ENCODE results near the gene SLIT3.

The SLIT3 gene

DNA sequence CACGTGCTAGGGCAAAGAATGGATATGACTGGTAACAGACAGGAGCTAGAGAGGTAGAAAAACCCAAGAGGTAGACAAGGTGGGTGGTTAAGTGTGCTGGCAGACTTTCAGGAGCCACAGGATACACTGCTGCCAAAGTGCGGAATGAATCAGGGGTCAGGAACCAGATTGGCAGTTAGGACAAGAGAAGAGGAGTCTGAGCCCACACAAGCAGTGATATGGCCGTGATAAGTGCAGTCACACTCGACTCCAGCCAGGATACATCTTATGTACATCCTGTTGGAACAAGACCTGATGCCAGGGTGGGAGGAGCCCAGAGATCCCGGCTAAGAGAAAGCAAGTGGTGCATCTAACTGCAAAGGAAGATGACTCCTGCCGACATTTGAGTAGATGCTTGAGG is 10.0 kb downstream of the SLIT3 start:
- Mint-ChIP-seq H3K4me1 (ENCODE audit: low read depth) (no peaks in the 10 kb centered on the region), H3K27ac (no peak overlapping the region), H3K9me3 (no peaks in the 10 kb centered on the region), H3K36me3 (ENCODE audit: low read depth) (no peaks in the 10 kb centered on the region), H3K4me3 (no peak overlapping the region), H3K27me3 (ENCODE audit: low read depth) (no peaks in the 10 kb centered on the region)
- no peak for DNase-seq (ENCODE audit: low spot score)

DNA sequence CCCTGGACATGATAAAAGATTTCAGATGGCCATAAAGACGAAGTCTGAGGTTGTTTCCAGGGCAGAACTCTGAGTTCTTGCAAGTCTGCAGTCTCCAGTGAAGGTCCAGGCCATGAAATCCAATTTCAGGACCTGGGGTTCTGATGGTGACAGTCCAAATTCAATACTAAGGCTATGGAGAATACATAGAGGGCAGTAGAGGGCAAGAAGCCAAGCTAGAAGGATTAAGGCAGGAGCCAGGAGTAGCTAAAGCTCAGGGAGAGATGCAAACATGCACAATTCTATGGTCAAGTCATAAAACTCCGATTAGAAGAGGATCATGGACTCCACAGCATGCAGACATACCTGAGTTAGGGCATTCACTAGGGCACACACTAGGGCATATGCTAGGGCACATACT is 11.4 kb downstream of the SLIT3 start:
- no peaks in the 10 kb centered on the region for H3K27me3 Mint-ChIP-seq (ENCODE audit: low read depth)
- no peaks in the 10 kb centered on the region for H3K4me1 Mint-ChIP-seq (ENCODE audit: low read depth)
- H3K4me3 Mint-ChIP-seq, result no peak overlapping the region
- H3K27ac Mint-ChIP-seq, result no peak overlapping the region
- no peak for DNase-seq (ENCODE audit: low spot score)
- no peaks in the 10 kb centered on the region for H3K9me3 Mint-ChIP-seq
- no peaks in the 10 kb centered on the region for H3K36me3 Mint-ChIP-seq (ENCODE audit: low read depth)

DNA sequence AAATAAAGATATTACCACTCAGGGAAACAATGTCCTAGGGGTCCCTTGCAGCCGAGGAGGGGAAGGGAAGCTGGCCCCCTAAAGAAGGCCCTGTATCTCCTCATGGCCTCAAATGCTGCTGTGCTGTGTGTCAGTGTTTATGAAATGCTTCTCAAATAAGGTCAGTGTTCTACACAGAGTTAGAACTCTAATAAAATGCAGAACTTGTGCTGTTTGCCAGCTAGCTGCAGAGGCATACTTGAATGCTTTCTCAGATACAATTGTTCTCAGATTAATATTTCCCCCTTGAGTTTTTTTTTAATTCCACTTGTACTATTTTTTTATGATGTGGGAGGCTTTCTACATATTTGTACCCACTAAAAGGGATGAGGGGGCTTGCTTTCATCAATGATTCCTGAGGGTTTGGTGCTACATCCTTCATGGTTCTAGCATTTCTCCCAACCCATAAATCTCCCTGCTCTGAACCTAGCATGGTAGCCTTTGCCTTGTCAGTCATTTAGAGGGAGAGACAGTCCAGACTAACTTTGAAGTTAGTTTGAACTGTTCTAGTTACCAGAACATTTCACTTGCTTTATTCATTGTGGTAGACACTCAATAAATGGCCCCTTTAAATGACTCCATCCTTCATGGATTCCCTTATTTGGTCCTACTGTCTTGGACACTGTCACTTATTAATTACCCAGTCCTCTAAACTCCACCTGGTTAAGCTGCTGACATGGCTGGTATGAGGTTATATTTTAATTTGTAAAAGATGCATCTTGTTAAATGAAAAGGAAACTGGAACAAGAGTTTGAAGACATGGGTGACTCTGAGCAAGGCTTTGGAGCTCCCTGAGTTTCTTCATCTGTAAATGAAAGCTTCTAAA is 12.6 kb downstream of the SLIT3 start:
- Mint-ChIP-seq H3K9me3 (no peaks in the 10 kb centered on the region), H3K4me3 (no peak overlapping the region), H3K4me1 (ENCODE audit: low read depth) (no peaks in the 10 kb centered on the region), H3K27ac (no peak overlapping the region), H3K27me3 (ENCODE audit: low read depth) (no peaks in the 10 kb centered on the region), H3K36me3 (ENCODE audit: low read depth) (no peaks in the 10 kb centered on the region)
- DNase-seq (ENCODE audit: low spot score), result no peak

DNA sequence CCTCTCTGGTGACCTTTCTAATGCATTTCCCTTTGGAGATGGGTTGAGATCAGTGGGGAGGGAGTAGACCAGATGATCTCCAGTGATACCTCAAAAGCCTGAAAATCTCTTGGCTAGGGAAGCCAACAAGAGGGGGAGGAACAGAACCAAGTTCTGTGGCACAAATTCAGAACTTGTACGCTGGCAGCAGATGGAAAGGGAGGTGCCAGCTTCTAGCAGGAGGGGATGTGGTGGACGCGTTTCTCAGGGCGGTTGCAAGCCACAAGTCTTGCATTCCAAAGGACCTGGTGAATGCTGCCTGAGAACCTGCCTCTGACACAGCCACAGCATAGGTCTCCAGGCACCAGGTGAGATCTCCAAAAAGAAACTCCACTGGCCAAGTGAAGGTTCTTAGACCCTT is 13.4 kb downstream of the SLIT3 start:
- Mint-ChIP-seq H3K4me1 (ENCODE audit: low read depth) (no peaks in the 10 kb centered on the region), H3K4me3 (no peak overlapping the region), H3K9me3 (no peaks in the 10 kb centered on the region), H3K36me3 (ENCODE audit: low read depth) (no peaks in the 10 kb centered on the region), H3K27me3 (ENCODE audit: low read depth) (no peaks in the 10 kb centered on the region), H3K27ac (no peak overlapping the region)
- no peak for DNase-seq (ENCODE audit: low spot score)

DNA sequence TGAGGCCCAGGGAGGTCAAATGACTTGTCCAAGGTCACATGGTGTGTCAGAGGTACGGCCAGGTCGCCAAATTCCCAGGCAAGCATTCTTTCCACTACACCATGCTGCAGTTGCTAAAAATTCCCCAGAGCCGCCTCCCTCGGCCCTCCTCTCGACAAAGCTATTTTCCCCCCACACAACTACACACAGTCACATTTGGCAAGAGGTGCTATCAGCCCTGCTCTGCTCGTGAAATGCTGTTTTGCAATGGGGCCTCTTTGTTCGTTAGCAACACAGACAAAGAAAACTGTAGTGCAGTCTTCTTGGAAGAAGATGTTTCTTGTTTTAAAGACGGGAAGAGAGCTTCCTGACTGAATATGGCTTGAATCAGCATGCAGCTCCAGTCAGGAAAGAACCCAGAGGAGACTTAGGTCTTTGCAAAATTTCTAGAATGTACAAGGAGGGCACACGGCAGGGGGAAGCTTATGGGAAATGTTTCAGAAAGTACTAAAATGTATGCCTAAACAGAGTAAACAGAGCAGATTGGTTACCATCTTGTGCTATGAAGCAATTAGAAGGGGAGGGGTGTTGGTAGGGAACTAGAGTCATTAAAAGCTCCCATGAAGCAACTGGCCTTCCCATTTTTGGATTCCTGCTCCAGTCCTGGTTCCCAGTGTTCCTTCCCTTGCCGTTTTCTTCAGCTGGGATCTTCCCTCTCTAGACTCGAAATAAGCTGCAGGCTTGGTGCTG is 14.2 kb downstream of the SLIT3 start:
- DNase-seq (ENCODE audit: low spot score), result no peak
- Mint-ChIP-seq H3K27me3 (ENCODE audit: low read depth) (no peaks in the 10 kb centered on the region), H3K9me3 (no peaks in the 10 kb centered on the region), H3K4me3 (no peak overlapping the region), H3K36me3 (ENCODE audit: low read depth) (no peaks in the 10 kb centered on the region), H3K4me1 (ENCODE audit: low read depth) (no peaks in the 10 kb centered on the region), H3K27ac (no peak overlapping the region)

DNA sequence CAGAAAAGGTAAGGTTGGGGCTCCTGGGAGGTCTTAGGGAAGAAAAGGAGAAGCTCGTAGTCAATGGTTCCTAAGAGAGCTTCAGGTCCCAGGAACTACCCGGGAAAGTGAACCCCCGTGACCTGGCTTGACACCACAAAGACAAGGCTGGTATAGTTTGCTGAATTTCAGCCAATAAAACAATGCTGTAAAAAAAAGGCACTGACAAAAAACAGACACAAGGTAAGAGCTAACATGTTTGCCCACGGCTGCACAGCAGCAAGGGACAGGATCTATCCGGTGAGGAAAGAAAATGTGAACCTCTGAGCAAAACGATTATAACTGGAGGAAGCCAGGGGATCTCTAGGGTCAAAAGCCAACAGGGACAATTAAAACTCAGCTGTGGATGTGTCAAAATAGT is 17.1 kb downstream of the SLIT3 start:
- no peak overlapping the region for H3K4me3 Mint-ChIP-seq
- H3K27me3 Mint-ChIP-seq (ENCODE audit: low read depth), result no peaks in the 10 kb centered on the region
- H3K4me1 Mint-ChIP-seq (ENCODE audit: low read depth), result no peaks in the 10 kb centered on the region
- DNase-seq (ENCODE audit: low spot score), result no peak
- no peaks in the 10 kb centered on the region for H3K9me3 Mint-ChIP-seq
- no peaks in the 10 kb centered on the region for H3K36me3 Mint-ChIP-seq (ENCODE audit: low read depth)
- no peak overlapping the region for H3K27ac Mint-ChIP-seq

DNA sequence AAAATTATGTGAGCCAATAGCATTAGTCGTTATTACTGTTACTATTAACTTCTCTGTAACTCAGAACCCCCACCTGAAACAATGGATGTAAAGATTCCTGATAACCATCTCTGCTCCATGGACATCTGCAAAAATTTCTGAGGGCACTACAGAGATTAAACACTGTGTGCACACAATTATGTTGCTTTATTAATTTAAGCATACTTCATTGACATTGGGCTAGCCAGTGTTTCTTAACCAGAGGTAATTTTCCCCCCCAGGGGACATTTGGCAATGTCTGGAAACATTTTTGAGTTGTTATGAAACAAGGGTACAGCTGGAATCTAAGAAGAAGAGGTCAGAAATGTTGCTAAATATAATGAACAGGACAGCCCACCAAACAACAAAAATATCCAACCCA is 19.3 kb downstream of the SLIT3 start:
- DNase-seq (ENCODE audit: low spot score), result no peak
- Mint-ChIP-seq H3K27ac (no peak overlapping the region), H3K4me3 (no peak overlapping the region), H3K27me3 (ENCODE audit: low read depth) (no peaks in the 10 kb centered on the region), H3K4me1 (ENCODE audit: low read depth) (no peaks in the 10 kb centered on the region), H3K36me3 (ENCODE audit: low read depth) (no peaks in the 10 kb centered on the region), H3K9me3 (no peaks in the 10 kb centered on the region)

DNA sequence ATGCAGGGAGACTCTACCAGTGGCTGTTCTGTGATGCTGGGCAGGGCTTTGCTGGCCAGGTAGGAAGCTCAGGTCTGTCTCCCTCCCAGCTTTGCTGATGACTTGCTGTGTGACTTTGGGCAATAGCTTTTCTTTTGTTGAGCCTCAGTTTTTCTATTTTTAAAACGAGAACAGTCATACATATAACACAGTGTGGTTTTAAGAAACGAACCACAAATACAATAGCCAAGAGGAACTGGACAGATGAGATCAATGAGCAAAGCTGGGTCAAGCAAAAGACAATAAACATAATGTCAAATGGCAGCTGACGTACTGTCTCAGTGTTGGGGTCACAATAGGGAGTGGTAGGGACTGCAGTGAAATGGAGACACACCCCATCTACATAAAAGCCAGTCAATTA is 20.2 kb downstream of the SLIT3 start:
- DNase-seq (ENCODE audit: low spot score), result no peak
- H3K4me3 Mint-ChIP-seq, result no peak overlapping the region
- H3K27ac Mint-ChIP-seq, result no peak overlapping the region
- no peaks in the 10 kb centered on the region for H3K27me3 Mint-ChIP-seq (ENCODE audit: low read depth)
- H3K36me3 Mint-ChIP-seq (ENCODE audit: low read depth), result no peaks in the 10 kb centered on the region
- no peaks in the 10 kb centered on the region for H3K9me3 Mint-ChIP-seq
- no peaks in the 10 kb centered on the region for H3K4me1 Mint-ChIP-seq (ENCODE audit: low read depth)

DNA sequence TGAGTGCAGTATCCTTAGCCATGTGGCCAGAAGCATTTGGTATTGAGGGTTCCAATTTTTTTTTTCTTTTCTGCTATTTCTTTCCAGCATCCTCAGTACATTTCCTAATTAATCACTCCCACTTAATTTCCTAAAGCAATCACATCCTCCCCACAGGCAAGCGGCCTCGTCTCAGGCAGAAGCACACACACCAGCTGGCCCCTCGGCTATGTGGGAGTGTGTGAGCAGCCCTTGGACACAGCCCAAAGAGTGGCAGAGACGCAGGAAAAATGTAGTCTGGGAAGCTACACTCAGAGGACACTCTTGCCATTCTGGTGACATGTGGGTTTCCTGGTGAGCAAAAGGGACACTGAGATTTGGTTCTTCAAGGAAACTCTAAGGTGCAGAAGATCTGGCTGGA is 20.7 kb downstream of the SLIT3 start:
- Mint-ChIP-seq H3K4me1 (ENCODE audit: low read depth) (no peaks in the 10 kb centered on the region), H3K9me3 (no peaks in the 10 kb centered on the region), H3K36me3 (ENCODE audit: low read depth) (no peaks in the 10 kb centered on the region), H3K4me3 (no peak overlapping the region), H3K27me3 (ENCODE audit: low read depth) (no peaks in the 10 kb centered on the region), H3K27ac (no peak overlapping the region)
- DNase-seq (ENCODE audit: low spot score), result no peak

DNA sequence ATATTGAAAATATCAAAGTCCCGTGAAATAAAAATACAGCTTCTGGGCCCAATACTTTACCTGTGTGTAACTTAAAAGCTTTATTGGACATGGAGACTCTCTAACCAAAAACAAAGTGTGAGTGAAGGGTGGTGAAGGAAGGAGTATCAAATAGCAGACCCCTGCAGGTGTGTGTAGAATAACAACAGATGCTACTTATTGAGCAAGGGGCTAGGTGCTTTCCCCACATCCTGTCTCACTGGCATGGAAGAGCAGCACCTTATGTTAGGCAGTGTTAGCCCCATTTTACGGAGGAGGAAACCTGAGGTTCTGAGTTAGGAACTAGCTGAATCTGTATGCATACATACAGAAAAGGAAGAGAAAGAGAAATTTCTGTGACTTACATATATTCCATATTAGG is 21.8 kb downstream of the SLIT3 start:
- Mint-ChIP-seq H3K4me1 (ENCODE audit: low read depth) (no peaks in the 10 kb centered on the region), H3K27me3 (ENCODE audit: low read depth) (no peaks in the 10 kb centered on the region), H3K4me3 (no peak overlapping the region), H3K36me3 (ENCODE audit: low read depth) (no peaks in the 10 kb centered on the region), H3K27ac (no peak overlapping the region), H3K9me3 (no peaks in the 10 kb centered on the region)
- DNase-seq (ENCODE audit: low spot score), result no peak

DNA sequence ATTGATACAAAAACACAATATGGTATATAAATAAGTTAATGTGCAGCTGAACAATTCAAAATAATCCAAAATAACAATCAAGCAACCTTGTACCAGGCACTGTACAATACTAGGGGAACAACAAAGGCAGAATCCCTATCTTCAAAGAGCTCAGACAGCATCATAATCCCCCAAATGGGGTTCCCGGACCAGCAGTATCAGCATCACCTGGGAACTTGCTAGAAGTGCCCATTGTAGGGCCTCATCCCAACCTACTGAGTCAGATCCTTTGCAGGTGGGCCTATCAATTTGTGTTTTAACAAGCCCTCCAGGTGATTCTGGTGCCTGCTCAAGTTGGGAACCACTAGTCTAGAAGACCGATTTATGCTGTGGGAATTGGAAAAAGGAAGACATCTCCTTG is 27.1 kb downstream of the SLIT3 start:
- Mint-ChIP-seq H3K27ac (no peak overlapping the region), H3K9me3 (no peaks in the 10 kb centered on the region), H3K4me3 (no peak overlapping the region)

DNA sequence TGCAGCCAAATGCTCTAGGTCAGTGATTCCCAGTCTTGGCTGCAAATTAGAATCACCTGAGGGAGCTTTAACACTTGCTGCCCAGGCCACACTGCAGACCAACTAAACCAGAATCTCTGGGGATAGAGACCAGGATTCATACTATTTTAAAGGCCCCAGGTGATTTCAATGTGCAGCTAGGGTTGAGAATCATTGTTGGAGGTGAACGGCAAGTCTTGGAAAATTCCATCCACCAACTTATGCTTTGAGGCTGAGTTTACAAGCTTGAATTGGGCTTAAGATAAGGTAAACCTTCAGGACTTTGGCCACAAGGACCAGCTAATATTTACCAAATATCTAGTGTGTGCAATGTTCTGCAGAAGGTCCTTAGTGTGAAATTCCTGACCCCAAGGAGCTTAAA is 27.5 kb downstream of the SLIT3 start:
- no peak overlapping the region for H3K4me3 Mint-ChIP-seq
- H3K27me3 Mint-ChIP-seq (ENCODE audit: low read depth), result no peaks in the 10 kb centered on the region
- no peak overlapping the region for H3K27ac Mint-ChIP-seq
- no peaks in the 10 kb centered on the region for H3K36me3 Mint-ChIP-seq (ENCODE audit: low read depth)
- no peaks in the 10 kb centered on the region for H3K4me1 Mint-ChIP-seq (ENCODE audit: low read depth)
- DNase-seq (ENCODE audit: low spot score), result no peak
- no peaks in the 10 kb centered on the region for H3K9me3 Mint-ChIP-seq

More for the DNA sequence above, 27.1 kb downstream of the SLIT3 start:
- DNase-seq (ENCODE audit: low spot score), result no peak
- Mint-ChIP-seq H3K36me3 (ENCODE audit: low read depth) (no peaks in the 10 kb centered on the region), H3K27me3 (ENCODE audit: low read depth) (no peaks in the 10 kb centered on the region), H3K4me1 (ENCODE audit: low read depth) (no peaks in the 10 kb centered on the region)

DNA sequence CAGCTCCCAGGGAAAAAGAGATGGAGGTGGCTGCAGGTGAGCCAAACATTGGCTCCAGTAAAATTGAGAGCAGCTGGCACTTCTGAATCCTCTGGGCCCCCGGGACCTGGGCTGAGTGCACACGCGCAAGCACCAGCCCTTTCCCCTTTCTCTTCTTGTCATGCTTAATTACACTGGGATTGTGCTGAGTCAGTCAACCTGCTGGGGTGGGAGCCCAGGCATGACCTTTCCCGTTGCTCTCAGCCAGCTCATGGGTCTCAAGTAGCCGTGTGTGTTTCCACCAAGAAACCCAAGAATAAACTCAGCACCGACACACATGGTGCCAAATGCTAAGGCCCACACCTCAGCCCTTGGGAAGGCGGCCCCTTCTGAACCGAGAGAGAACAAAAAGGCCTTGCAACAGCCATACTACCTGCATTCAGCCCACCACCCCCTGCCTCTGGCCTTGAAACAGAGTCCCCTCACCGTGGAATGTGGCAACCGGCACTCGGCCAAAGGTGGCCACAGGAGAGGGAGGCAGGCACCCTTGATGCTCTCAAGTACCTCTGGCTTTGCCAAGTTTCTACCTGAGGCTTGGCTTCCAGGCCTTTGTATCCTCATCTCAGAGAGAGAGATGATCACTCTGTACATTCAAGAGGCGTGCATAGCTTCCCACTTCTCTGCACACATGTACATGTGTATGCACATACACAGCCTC is 28.1 kb downstream of the SLIT3 start:
- Mint-ChIP-seq H3K9me3 (no peaks in the 10 kb centered on the region), H3K36me3 (ENCODE audit: low read depth) (no peaks in the 10 kb centered on the region), H3K27me3 (ENCODE audit: low read depth) (no peaks in the 10 kb centered on the region), H3K4me1 (ENCODE audit: low read depth) (no peaks in the 10 kb centered on the region), H3K27ac (no peak overlapping the region), H3K4me3 (no peak overlapping the region)
- DNase-seq (ENCODE audit: low spot score), result no peak

DNA sequence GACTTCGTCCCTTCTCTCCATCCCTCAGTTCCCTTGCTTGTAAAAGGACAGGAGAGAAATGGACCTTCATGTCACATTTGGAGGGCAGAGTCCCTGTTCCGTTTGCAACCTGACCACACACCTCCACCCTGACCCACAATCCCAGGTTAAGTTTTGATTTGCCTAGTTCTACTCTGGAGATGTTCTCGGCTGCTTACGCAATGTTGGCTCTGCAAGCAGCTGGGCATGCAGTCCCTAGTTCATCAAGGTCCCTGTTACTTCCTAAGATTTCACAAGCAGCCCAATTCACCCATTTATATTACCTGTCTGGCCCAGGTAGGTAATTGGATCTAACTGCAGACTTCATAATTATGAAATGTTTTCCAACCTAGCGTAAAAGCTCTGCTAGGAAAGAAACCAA is 28.8 kb downstream of the SLIT3 start:
- Mint-ChIP-seq H3K27me3 (ENCODE audit: low read depth) (no peaks in the 10 kb centered on the region), H3K36me3 (ENCODE audit: low read depth) (no peaks in the 10 kb centered on the region)
- DNase-seq (ENCODE audit: low spot score), result no peak

More for the DNA sequence above, 28.8 kb downstream of the SLIT3 start:
- Mint-ChIP-seq H3K27ac (no peak overlapping the region), H3K4me1 (ENCODE audit: low read depth) (no peaks in the 10 kb centered on the region), H3K9me3 (no peaks in the 10 kb centered on the region), H3K4me3 (no peak overlapping the region)

Measured in T-helper 2 cell treated with Interferon-gamma antibody and Interleukin-4, amounts not matched to agents 5 μg/mL and 100 μg/mL, for 36 hours (primary cell).